Muscle of arm (tissue), 12 donors: ENCODE measurements around the gene SHISA9. TPM values are rescaled to one million over a fixed set of nuclear protein-coding genes. Genes with fewer than 3 reads are reported as not detected.

Experiments used
- DNase-seq: peaks from one replicate; pipeline ENCODE4 v3.0.0-alpha.2; 2013
- polyA plus RNA-seq, 12 donors: library from polyadenylated mRNA; unstranded; fragments of 120-200 nt; gene quantifications; one replicate each; pipeline ENCODE4 v1.2.1, GENCODE V29; 2013; ENCODE audit not compliant: insufficient read length in 12 of 12

SHISA9 gene
- polyA plus RNA-seq, 12 donors: 0.03 to 9.6 (median 0.15) TPM; not detected in 1

DNA sequence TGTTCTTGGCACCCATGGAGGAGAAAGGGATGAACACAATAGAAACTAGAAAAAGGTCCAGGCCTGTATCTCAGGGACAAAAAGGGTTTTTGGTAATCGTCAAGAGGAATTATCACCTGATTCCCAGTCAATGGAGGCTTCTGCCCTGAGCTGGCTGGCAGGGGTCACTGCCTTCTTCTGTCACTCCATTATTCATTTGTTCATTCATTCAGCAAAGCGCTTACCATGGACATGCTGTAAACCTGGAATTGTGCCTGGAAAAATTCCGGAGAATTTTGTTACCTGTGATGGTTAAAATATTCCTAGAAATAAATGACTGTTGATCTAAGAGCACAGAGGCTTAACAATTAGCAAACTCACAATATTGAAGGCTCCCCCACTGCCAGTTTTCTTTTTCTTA is 212.3 kb downstream of the SHISA9 start:
- no peak for DNase-seq

DNA sequence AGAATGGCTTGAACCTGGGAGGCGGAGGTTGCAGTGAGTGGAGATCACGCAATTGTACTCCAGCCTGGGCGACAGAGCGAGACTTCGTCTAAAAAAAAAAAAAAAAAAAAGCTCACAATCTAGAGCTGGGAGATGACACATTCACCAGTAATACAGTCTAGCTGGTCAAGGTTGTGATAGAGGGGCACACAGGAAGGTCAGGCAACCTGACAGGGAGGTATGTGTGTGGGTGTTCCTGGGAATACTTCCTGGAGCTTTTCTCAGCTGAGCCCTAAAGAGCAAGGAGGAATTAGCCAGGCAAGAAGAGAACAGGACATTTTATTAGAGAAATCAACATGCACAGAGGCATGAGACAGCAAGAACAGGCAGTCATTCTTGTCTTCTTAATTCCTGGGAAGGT is 216.7 kb downstream of the SHISA9 start:
- no peak for DNase-seq

DNA sequence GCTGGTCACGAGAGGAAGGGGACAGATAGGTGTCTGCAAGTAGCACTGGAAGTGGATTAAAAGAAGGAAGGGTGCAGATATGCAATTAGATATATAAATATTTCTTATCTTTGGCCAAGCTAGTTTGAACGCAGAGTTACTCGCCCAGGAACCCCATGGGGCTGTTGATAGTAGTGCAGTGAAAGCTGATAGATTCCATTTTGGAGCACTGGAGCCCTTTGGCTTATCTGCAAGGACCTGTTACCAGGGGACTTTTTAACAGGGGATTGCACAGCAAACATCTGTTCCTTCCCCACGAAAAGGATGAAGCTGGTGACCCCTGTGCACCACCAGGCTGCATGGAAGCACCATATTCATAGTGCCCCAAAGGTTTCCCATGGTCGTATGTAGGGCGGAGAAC is 218.7 kb downstream of the SHISA9 start:
- no peak for DNase-seq

DNA sequence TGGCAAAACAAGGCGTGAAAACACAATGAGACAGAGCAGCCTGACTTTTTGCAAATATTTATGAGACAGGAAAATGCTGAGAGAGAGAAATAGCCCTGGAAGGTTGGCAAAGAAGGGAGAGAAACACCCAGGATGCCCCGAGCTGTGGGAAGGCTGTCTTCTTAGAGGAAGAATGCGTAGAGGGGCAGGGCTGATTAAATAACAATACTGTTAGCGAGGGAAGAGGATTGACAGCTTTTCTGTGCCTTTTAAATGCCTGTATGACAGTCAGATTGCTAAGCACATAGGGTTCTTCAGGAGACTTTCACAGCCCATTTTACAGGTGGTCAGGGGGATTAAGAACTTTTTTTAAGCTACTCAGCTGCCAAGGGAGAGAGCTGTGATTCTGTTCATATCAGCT is 219.2 kb downstream of the SHISA9 start:
- no peak for DNase-seq

DNA sequence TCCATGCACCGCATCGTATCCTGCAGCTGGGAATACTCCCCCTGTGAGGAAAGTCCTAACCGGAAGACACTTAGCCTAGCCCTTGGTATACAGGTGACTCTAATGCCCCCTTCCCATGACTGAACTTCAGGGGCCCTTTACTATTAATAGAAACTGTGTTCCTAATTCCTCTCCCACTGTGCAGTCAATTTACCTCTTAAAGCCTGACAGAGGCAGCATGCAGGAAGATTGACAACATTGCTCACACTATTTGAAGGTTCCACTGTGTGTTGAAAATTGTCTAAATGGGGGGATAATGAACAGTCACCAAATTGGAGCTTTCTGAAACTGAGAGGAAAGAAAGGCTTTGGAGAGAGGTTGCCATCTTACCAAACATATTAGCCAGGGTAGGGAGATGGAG is 222.6 kb downstream of the SHISA9 start:
- DNase-seq: no peak

DNA sequence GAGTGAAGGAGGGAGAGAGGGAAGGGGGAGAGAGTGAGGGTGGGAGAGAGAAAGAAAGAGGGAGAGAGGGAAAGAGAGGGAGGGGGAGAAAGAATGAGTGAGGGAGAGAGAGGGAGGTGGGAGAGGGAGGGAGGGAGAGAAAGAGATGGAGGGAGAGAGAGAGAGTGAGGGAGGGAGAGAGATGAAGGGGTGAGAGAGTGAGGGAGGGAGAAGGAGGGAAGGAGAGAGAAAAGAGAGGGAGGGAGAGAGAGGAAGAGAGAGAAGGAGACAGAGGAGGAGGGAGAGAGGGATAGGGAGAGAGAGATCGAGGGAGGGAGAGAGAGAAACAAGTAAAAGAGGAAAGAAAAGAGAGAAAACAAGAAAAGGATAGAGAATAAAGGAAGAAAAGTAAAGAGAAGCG is 225.7 kb downstream of the SHISA9 start:
- DNase-seq: no peak

DNA sequence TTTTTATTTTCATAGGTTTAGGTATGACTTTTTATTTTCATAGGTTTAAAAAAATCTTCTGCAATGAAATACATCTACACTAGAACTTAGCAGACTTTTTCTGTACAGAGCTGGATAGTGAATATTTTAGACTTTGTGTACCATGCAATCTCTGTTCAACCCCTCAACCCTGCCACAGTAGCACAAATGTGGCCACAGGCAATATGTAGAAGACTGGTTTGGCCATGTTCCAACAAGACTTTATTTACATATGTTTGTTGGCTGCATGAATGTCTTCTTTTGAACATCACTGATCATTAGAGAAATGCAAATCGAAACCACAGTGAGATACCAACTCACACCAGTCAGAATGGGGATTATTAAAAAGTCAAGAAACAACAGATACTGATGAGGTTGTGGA is 229.2 kb downstream of the SHISA9 start:
- DNase-seq: no peak

DNA sequence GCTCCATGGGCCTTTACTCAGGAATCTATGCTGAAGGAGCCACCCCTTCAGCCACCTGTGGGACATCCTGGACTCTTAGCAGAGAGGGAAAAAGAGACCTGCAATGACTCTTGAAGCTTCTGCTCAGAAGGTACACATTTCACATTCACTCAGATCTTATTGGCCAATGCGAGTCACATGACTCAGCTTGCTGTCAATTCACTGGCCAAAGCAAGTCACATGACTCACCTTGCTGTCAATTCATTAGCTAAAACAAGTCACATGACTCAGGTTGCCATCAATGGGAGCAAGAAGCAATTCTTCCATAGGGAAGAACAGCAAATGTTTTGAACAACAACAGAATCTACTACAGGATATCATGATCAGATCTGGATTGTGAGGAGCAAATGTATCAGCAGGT is 233.4 kb downstream of the SHISA9 start:
- DNase-seq: no peak

DNA sequence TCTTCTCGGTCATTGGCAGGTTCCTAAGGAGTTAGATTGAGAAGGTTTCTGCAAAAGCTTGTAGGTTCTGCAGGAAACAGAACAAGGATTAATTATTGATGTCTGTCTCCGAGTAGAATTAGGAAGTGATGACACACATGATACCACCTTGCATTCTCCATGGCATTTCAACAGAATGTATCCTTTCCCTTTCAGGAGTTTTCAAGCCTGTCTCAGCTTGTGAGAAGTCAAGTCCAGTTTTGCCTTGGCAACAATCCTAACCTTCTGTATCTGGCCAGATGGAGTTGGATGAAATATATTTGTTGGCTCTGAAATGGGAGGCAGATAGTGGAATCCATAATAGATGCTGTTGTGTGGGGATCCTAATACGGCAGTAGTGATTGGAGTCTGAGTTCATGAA is 235.5 kb downstream of the SHISA9 start:
- DNase-seq: no peak

DNA sequence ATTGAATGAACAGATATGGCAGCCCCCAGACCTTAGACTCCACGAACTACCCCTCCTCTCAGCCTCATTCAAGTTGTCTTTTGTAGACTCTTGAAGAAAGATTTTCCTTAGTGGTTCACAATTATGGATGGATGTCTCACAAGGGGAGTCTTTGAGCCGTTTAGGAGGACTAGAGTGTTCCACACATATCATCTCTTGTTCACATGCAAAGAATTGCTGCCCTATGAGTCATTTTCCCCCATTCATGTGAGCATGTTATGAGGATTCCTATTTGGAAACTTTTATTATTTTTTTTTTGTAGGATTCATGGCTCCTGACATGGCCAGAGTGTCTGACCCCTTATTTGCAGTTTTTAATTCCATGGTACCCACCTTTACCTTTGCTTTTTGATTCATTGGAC is 237.1 kb downstream of the SHISA9 start:
- DNase-seq: no peak

DNA sequence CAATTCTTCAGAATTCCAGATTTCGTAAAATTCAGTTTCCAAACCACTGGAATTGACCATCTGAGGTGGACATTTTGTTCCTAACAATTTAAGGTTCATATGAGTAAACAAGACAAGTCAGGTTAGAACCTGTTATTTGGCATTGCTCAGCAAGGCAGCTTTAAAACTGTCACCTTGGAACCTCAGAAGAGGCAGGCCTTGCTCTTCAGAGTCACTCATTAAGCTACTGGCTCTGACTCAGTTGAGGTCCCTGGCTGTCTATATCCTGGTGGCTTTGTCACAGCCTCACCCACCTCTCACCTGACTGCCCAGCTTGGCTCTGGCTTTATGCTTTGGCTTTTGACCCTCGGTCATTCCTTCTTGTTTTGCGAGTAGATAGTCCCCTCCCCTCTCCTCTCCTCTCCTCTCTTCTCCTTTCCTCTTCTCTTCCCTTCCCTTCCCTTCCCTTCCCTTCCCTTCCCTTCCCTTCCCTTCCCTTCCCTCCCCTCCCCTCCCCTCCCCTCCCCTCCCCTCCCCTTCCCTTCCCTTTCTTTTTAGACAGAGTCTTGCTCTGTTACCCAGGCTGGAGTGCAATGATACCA is 238.4 kb downstream of the SHISA9 start:
- DNase-seq: no peak

DNA sequence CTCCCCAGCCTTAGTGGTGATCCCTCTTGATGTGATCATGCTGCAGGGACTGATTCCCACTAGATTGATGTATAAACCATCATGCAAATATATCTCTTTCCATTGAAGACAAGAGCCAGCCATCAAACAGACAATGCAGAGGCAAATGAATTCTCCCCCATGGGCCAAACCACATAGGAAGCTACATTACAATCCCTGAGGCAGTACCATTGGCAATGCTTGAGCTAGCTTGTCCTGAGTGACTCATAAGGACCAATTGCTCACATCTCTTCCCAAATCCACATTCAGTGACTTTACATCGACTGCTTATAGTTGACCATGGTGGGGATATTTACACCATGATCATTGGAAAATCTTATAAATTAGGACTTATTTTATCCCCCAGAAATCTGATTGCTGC is 242.2 kb downstream of the SHISA9 start:
- DNase-seq: no peak

DNA sequence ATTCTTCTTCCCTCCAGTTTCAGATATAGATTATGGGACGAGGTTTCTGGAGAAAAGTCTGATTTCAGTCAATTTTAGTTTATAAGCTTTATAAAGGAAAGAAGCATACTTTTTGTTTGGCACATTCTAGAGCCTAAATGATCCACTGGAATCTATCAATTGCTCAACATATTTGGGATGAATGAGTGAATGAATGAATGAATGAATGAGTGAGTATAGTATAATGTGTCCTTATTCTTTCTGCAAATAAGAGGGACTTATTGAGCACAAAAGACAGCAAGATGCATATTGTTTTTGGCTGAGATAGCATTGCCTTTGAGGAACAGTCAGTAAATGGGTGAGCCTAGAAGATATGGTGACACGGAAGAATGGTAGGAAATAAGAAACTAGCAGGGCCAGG is 245.4 kb downstream of the SHISA9 start:
- no peak for DNase-seq

DNA sequence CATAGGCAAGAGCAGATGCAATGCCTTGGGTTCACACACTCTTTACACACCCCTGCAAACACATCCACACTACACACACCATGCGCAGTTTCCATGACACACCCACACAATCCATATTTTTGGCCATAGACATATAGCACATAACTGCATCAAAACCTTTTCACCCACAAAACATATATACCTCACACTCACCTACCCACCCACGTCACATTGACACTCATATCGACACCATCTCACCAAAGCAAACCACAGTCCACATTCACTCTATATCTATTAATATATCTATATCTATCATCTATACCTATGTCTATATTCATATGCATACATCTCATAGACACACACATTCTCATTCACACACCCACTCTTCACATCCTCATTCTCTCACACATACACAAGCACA is 246.9 kb downstream of the SHISA9 start:
- DNase-seq: no peak

DNA sequence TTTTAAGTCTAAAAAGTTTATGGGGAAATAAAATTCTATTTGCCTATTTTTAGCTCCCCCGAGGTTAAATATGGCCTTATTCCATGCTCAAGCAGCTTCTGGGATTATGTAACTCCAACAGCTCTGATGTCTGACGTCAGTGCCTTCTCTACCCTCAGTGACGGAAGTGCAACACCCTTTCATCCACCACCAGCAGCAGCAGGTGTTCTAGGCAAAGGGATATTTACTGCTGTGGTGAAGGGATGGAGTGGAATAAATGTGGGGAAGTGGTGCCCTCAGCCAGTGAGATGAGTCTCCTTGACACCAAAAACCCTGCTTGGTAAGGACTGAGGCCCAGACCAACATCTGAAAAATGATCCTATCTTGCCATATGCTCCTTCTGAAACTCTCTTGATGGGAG is 247.4 kb downstream of the SHISA9 start:
- no peak for DNase-seq

DNA sequence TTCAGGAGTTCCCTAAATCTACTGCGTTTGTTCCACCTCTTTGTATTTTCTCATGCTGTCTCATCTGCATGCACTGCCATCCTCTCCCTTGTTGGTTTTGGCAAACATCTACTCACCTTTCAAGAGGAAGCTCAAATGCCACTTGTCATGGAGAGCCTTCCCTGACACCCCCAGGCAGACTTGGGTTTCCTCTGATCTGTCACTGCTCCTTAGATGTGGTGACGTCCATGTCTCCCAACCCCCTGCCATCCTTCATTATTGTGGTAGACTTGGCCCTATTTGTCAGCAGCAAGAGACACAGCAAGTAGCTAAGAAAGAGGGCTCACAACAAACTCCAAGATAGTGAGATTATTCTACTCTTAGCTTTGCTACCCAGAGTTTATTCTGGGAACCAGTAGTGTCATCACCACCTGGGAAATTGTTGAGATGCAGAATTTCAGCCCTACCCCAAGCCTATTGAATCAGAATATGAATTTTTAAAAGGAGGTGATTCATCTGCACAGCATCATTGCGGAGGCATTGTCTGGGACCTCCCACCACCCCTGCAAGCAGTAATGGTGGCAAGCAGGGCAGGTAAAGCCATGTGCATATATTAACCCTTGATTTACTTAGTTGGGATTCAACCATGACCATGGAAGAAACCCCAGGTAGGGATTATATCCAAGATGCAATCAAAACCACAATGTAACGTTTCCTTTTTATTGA is 248.9 kb downstream of the SHISA9 start:
- no peak for DNase-seq

DNA sequence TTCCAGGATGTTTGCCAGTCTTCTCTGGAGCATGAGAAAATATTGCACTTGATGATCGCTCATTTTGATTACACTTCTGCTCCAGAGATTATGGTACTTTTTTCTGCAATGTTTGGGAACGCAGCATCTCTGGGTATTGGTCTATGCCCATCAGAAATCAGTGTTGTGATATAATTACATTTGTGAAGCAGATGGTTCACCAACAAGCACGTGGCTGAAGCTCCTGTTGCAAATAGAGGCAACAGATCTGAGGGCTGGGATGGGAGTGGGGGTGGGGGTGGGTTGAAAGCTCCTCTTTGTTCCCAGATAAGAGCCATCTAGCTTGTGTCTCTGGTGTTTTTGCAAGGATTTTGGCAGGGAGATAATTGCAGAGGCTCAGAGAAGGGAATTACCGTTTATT is 252.3 kb downstream of the SHISA9 start:
- DNase-seq: no peak

DNA sequence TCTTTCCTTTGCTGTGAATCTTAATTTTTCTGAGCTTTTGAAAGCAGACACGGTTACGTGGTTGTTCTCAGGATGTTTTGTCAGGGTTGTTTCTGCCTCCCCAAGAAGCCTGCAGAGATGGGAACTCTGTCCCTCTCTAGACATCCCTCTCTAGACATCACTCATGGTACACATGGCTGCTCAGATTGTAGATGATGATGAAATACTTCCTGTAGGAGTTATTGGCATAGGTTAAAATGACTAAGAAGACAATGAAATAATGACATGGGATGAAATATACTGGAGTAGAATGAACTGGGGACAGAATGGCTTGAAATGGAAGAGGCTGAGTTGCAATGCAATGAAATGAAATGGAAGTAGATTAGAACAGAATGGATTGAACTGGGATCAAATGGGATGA is 253.4 kb downstream of the SHISA9 start:
- no peak for DNase-seq

DNA sequence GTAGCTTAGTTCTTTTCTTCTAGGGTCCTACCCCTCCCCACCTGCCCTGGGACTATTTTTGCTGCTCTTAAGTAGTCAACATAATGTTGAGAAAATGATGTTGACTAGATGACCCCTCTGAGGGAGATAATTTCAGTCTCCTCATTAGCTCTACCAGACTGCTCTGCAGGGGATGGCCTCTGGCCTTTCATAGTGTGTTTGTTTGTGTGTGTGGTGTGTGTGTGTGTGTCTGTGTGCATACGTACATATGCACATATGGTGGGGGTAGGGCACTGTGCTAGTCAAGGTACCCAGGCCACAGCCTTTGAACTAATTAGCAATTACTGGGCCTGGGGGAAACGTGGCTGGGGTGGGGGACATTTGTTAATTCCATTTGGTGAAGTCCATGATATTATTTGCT is 254.0 kb downstream of the SHISA9 start:
- no peak for DNase-seq

DNA sequence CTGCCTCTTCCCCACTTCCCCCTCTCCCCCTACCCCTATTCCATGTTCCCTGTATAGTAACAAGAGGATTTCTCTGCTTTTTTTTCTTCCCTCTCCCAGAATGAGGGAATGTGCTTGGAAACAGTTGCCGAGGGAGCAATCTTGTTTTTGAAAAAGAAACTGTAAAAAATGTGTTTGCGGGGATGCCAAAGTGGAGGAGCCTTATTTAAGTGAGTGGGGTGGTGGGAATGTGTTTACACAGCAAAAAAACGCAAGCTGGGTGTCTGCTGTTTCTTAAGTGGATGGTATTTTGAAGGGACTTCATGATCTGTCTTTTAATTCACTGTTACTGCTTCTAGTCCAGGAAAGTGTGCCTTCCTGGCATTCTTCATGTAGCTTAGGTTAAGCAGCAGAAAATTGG is 254.4 kb downstream of the SHISA9 start:
- DNase-seq: no peak

DNA sequence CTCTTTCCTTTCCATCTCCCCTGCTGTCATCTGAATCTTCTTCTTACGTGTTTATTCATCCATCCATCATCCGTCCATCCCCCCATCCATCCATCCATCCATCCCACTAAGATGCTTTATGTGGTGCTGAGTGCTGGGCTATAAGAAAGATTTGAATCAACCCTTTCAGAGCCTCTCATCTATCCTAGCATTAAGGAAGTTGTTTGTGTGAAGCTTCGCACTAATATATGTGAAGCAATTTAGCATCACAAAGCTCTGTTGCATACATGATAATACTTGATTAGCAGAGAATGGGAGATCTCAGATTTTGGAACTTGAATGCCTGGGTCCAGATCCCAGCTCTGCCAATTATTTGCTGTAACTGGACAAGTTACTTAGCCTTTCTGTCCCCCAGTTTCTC is 255.7 kb downstream of the SHISA9 start:
- no peak for DNase-seq

DNA sequence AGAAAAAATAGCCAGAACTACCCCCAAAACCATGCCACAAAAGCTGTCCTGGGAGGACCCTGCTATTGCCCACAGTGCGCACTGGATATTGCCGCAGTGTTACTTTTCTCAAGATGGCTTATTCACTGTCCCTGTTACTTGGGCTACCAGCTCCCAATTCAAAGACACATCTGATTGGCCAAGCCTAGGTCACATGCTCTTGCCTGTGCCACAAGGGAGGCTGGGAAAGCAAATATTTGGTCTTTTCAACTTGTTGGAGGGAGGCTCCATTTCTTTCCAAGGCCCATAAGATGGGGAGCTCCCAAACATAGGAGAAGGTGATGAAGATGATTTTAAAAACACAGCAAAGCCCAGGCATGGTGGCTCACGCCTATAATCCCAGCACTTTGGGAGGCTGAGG is 257.0 kb downstream of the SHISA9 start:
- DNase-seq: no peak

DNA sequence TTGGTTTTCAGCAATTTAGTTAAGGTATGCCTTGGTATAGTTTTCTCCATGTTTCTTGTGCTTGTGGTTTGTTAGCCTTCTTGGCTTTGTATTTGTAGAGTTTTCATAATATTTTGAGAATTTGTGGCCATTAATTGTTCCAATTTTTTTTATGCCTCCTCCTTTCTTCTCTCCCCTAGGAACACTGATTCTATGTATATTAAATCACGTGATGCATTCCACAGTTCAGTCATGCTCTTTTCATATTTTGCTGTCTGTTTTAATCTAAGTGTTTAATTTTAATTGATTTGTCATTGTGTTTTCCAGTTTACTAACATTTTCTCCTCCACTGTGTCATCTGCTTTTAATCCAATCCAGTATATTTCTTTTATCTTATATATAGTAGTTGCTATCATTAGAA is 263.6 kb downstream of the SHISA9 start:
- DNase-seq: no peak

DNA sequence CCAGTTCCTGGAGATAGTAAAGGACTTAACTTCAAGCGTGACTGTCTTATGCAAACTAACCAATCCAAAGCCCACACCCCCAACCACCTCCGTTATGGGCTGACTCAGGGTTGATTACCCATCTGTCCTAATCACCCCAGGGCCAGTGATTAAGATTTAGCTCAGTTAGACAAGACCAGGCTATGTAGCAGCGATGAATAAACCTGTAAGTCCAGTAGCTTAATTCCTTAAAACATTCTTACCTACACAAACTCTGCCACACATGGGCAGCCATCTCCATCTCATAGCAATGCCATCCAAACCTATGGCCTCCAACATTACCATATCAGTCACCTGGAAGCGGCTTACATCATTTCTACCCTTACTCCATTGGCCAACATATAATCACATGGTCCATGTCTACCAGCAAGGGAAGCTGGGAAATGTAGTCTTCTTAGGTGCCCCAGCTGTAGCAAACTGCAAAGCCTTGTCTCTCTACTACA is 266.7 kb downstream of the SHISA9 start:
- no peak for DNase-seq
